Activated naive CD4-positive, alpha-beta T cell treated with anti-CD3 and anti-CD28 coated beads for 36 hours (primary cell): ENCODE results near the gene ZNF343. TPM values are rescaled to one million over a fixed set of nuclear protein-coding genes. Genes with fewer than 3 reads are reported as not detected.

ENCODE experiments used
- CTCF ChIA-PET: fragments of 350-600 bp; sonication (Branson Sonifier 250); formaldehyde crosslinking; loops from one replicate; lab custom pipeline; 2021; ENCODE audit warnings: antibody characterized with exemption; lab: Charles Lee
- DNase-seq: peaks from one replicate; pipeline ENCODE4 v3.0.0-alpha.2; 2020
- H3K27ac Mint-ChIP-seq: one replicate; pipeline ENCODE4 v1.8.0; 2021; ENCODE audit warnings: mild to moderate bottlenecking, mixed read lengths
- H3K27me3 Mint-ChIP-seq: one replicate; pipeline ENCODE4 v1.8.0; 2021; ENCODE audit warnings: low read depth, mixed read lengths
- H3K36me3 Mint-ChIP-seq: one replicate; pipeline ENCODE4 v1.8.0; 2021; ENCODE audit warnings: low read depth, mixed read lengths
- H3K4me1 Mint-ChIP-seq: one replicate; pipeline ENCODE4 v1.8.0; 2021; ENCODE audit warnings: low read depth, mixed read lengths
- H3K4me3 Mint-ChIP-seq: one replicate; pipeline ENCODE4 v1.8.0; 2021; ENCODE audit warnings: mild to moderate bottlenecking, moderate library complexity, mixed read lengths
- H3K9me3 Mint-ChIP-seq: one replicate; pipeline ENCODE4 v1.8.0; 2021; ENCODE audit warnings: mixed read lengths
- intact Hi-C: fragments of 100-400 bp; cut with micrococcal nuclease; formaldehyde crosslinking; loops from one replicate; pipeline ENCODE4 v1.15.1; 2023
- total RNA-seq, 2 experiments: library from RNA; stranded (reverse); gene quantifications; one replicate each; pipeline ENCODE4 v1.2.3, GENCODE V29; 2021

Gene ZNF343
- total RNA-seq, 2 experiments from 2014 or later, result 5.3 to 5.7 TPM

GRCh38 chr20:2449386-2449785 is 59.3 kb downstream of the ZNF343 start:
- CTCF ChIA-PET, result no interaction called here
- intact Hi-C loops, result no loop called here

DNA sequence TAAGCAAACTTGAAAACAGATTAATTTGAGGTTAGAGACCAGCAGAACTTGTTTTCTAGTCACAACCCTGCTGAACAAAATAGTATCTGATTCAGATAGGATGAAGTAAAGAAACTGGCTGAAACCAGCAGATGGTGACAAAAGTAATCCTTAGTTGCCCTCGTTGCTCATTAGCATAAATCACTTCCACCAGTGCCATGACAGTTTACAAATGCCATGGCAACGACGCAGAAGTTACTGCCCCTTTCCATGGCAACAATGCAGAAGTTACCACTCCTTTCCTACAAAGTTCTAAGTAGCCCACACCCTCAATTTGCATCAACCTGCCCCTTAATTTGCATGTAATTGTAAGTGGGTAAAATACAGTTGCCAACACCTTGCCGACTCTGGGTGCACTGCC is 61.9 kb downstream of the ZNF343 start:
- Mint-ChIP-seq H3K27ac (no peak overlapping the region), H3K4me3 (no peak overlapping the region), H3K36me3 (no peaks in the 10 kb centered on the region), H3K27me3 (no peaks in the 10 kb centered on the region), H3K9me3 (no peaks in the 10 kb centered on the region), H3K4me1 (peaks cover 15% of the 10 kb centered on the region)
- CTCF ChIA-PET, result interaction anchor here (1.1 to 2.3 kb wide), 3 partner anchors 10 to 239 kb away, joined by 4 to 11 read pairs (median 4); no protein-coding TSS in a partner anchor
- DNase-seq, result no peak
- intact Hi-C loops, result no loop called here

More at GRCh38 chr20:2449386-2449785, 59.3 kb downstream of the ZNF343 start:
- no peaks in the 10 kb centered on the region for H3K27me3 Mint-ChIP-seq
- H3K36me3 Mint-ChIP-seq, result no peaks in the 10 kb centered on the region
- peaks cover 19% of the 10 kb centered on the region for H3K4me1 Mint-ChIP-seq
- DNase-seq, result no peak
- H3K4me3 Mint-ChIP-seq, result no peak overlapping the region
- H3K9me3 Mint-ChIP-seq, result no peaks in the 10 kb centered on the region
- H3K27ac Mint-ChIP-seq, result no peak overlapping the region

Other genes starting within 250 kb of the ZNF343 start
- gene TGM3, start 212.9 kb downstream of the ZNF343 start, total RNA-seq, result not detected
- gene TGM6, start 128.0 kb downstream of the ZNF343 start, total RNA-seq, result not detected
- gene SNRPB, start 38.1 kb downstream of the ZNF343 start, total RNA-seq, result 100 to 1,000 TPM; 422 to 431 TPM
- not detected for gene TMC2, start 27.7 kb upstream of the ZNF343 start, total RNA-seq
- 100 to 1,000 TPM; 385 to 405 TPM for gene NOP56, start 143.7 kb upstream of the ZNF343 start, total RNA-seq
- 100 to 1,000 TPM; 123 to 125 TPM for gene IDH3B, start 155.3 kb upstream of the ZNF343 start, total RNA-seq
- gene EBF4, start 183.9 kb upstream of the ZNF343 start, total RNA-seq, result 1 to 10 TPM; 3.2 to 3.5 TPM